Measurements from ENCODE around the gene CBX8.
A peak's percentile ranks its signal among the peaks of the same experiment; 100 is the strongest.
"Not testable (repeated sequence)": the region's sequence is repeated elsewhere in the genome, so short reads cannot be mapped to it uniquely, and the experiment has no call there.

Gene CBX8

GRCh38 chr17:79777120-79777893, 19.6 kb downstream of the CBX8 start:
- TF ChIP-seq CTCF (conservative IDR thresholded peaks at IDR 0.05; ENCODE audit: control insufficient read depth, insufficient read depth, low read depth, low read length) = no peak
- peak overlapping the region; percentile 36 for H3K4me3 ChIP-seq (ENCODE audit: control insufficient read depth, low read depth, low read length)
- DNase-seq (ENCODE audit: low read depth) = peak; percentile 53

- no peak for TF ChIP-seq CTCF (conservative IDR thresholded peaks at IDR 0.05; ENCODE audit: control insufficient read depth, insufficient read depth, low read depth, low read length)
- DNase-seq (ENCODE audit: low read depth) = no peak
- H3K4me3 ChIP-seq (ENCODE audit: control insufficient read depth, low read depth, low read length) = no peak overlapping the region
These were observed 20.3 kb downstream of the CBX8 start for GRCh38 chr17:79776376-79777119.

- no peak overlapping the region for H3K4me3 ChIP-seq (ENCODE audit: control insufficient read depth, low read depth, low read length)
- no peak for TF ChIP-seq CTCF (conservative IDR thresholded peaks at IDR 0.05; ENCODE audit: control insufficient read depth, insufficient read depth, low read depth, low read length)
- DNase-seq (ENCODE audit: low read depth) = no peak
These were observed 21.2 kb downstream of the CBX8 start for GRCh38 chr17:79775632-79776031.

GRCh38 chr17:79774561-79774975, 22.3 kb downstream of the CBX8 start:
- DNase-seq (ENCODE audit: low read depth) = no peak
- no peak for TF ChIP-seq CTCF (conservative IDR thresholded peaks at IDR 0.05; ENCODE audit: control insufficient read depth, insufficient read depth, low read depth, low read length)
- H3K4me3 ChIP-seq (ENCODE audit: control insufficient read depth, low read depth, low read length) = no peak overlapping the region

GRCh38 chr17:79772726-79773125, 24.2 kb downstream of the CBX8 start:
- not testable (repeated sequence) for DNase-seq (ENCODE audit: low read depth); H3K4me3 ChIP-seq (ENCODE audit: control insufficient read depth, low read depth, low read length)

GRCh38 chr17:79771276-79771675, 25.6 kb downstream of the CBX8 start:
- TF ChIP-seq CTCF (conservative IDR thresholded peaks at IDR 0.05; ENCODE audit: control insufficient read depth, insufficient read depth, low read depth, low read length) = no peak
- no peak overlapping the region for H3K4me3 ChIP-seq (ENCODE audit: control insufficient read depth, low read depth, low read length)
- DNase-seq (ENCODE audit: low read depth) = no peak
